SU-DHL-6 (cell line): ENCODE data around the gene KRABD2.

Experiments used
- H2AFZ ChIP-seq: fragments of 200-600 bp; sonication (generic); 2 replicates; pipeline ENCODE4 v1.6.1; 2014; ENCODE audit warnings: low read depth, mild to moderate bottlenecking, moderate library complexity, mixed read lengths, antibody characterized with exemption, low read length; ENCODE audit not compliant: severe bottlenecking
- H3F3A ChIP-seq: fragments of 200-600 bp; shearing (Covaris generic); 2 replicates; pipeline ENCODE4 v1.6.0; 2016; ENCODE audit warnings: antibody characterized with exemption, mild to moderate bottlenecking; ENCODE audit not compliant: insufficient read depth
- H3K27ac ChIP-seq: fragments of 200-600 bp; sonication (generic); 2 replicates; pipeline ENCODE4 v1.5.1; 2016; ENCODE audit warnings: low read depth, mild to moderate bottlenecking, low read length, moderate library complexity, mixed read lengths
- H3K27me3 ChIP-seq: fragments of 200-600 bp; sonication (generic), shearing (Covaris generic); 2 replicates; pipeline ENCODE4 v1.6.0; 2014; ENCODE audit warnings: mild to moderate bottlenecking, low read length
- H3K36me3 ChIP-seq: fragments of 200-600 bp; sonication (generic); 2 replicates; pipeline ENCODE4 v1.6.1; 2014; ENCODE audit warnings: mild to moderate bottlenecking, low read length, mixed read lengths
- H3K4me2 ChIP-seq: fragments of 300-600, 200-600 bp; shearing (Covaris generic), sonication (generic); 2 replicates; pipeline ENCODE4 v1.6.0; 2014; ENCODE audit warnings: low read length, low read depth, mild to moderate bottlenecking; ENCODE audit not compliant: poor library complexity, severe bottlenecking
- H3K4me3 ChIP-seq: fragments of 200-600 bp; sonication (generic); 2 replicates; pipeline ENCODE4 v1.5.1; 2014; ENCODE audit warnings: antibody characterized with exemption, low read length, mild to moderate bottlenecking, mixed read lengths; ENCODE audit not compliant: insufficient read depth, poor library complexity, severe bottlenecking
- H3K79me2 ChIP-seq: fragments of 200-600 bp; sonication (generic); 2 replicates; pipeline ENCODE4 v1.6.1; 2014; ENCODE audit warnings: mild to moderate bottlenecking, low read length, moderate library complexity; ENCODE audit not compliant: insufficient read depth
- H3K9ac ChIP-seq: fragments of 200-600 bp; sonication (generic); 2 replicates; pipeline ENCODE4 v1.7.0; 2014; ENCODE audit warnings: mild to moderate bottlenecking, low read length
- H3K9me2 ChIP-seq: fragments of 200-600 bp; sonication (generic); replicated peaks from 2 replicates; pipeline ENCODE4 v1.6.1; 2014; ENCODE audit warnings: low read length; ENCODE audit not compliant: insufficient read depth
- H3K9me3 ChIP-seq: fragments of 200-600 bp; sonication (generic); 2 replicates; pipeline ENCODE4 v1.6.1; 2014; ENCODE audit warnings: low read length, mixed read lengths; ENCODE audit not compliant: insufficient read depth
- H4K20me1 ChIP-seq: fragments of 200-600 bp; sonication (generic); 2 replicates; pipeline ENCODE4 v1.6.1; 2014; ENCODE audit warnings: low read depth, mild to moderate bottlenecking, antibody characterized with exemption, low read length, moderate library complexity, mixed read lengths
- EZH2phosphoT487 ChIP-seq: fragments of 200-600 bp; sonication (generic), shearing (Covaris generic); conservative IDR thresholded peaks from 2 replicates; pipeline ENCODE4 v1.6.1; 2018; ENCODE audit warnings: mild to moderate bottlenecking, antibody characterized with exemption, low read length, moderate library complexity, mixed read lengths
- TF ChIP-seq, protein P1 (sequence below): fragments of 200-600 bp; sonication (generic); IDR thresholded peaks from one replicate; pipeline ENCODE4 v1.5.1; 2017; ENCODE audit warnings: antibody characterized with exemption, mild to moderate bottlenecking, low read length, moderate library complexity; ENCODE audit not compliant: insufficient read depth, poor library complexity, severe bottlenecking

The KRABD2 gene

DNA sequence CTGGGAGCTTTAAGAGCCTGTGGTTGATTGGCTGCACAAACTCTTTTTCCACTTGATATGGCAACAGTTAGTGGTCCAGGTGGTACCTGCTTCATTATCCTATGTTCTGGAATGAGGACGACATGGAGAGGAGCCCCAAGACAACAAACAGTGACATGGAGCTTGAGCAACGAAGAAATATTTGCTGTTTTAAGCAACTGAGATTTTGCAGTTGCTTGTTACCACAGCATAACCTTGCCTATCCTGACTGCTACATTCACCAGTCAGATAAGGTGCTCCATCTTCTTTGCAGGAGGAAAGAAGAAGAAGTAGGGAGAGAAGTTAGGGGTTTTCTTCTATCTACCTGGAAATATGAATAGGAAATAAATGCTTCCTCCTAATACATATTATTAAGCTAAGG lies 44.4 kb downstream of the KRABD2 start:
- no peak for TF ChIP-seq EZH2phosphoT487
- TF ChIP-seq, protein P1, sequence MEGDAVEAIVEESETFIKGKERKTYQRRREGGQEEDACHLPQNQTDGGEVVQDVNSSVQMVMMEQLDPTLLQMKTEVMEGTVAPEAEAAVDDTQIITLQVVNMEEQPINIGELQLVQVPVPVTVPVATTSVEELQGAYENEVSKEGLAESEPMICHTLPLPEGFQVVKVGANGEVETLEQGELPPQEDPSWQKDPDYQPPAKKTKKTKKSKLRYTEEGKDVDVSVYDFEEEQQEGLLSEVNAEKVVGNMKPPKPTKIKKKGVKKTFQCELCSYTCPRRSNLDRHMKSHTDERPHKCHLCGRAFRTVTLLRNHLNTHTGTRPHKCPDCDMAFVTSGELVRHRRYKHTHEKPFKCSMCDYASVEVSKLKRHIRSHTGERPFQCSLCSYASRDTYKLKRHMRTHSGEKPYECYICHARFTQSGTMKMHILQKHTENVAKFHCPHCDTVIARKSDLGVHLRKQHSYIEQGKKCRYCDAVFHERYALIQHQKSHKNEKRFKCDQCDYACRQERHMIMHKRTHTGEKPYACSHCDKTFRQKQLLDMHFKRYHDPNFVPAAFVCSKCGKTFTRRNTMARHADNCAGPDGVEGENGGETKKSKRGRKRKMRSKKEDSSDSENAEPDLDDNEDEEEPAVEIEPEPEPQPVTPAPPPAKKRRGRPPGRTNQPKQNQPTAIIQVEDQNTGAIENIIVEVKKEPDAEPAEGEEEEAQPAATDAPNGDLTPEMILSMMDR = no peak
- Histone ChIP-seq H3K9ac (no peak overlapping the region), H3K27me3 (no peaks in the 10 kb centered on the region), H3K4me3 (no peak overlapping the region), H3F3A (no peaks in the 10 kb centered on the region), H3K4me2 (no peak overlapping the region), H3K27ac (no peak overlapping the region), H2AFZ (no peak overlapping the region), H3K79me2 (no peaks in the 10 kb centered on the region), H3K36me3 (no peaks in the 10 kb centered on the region), H4K20me1 (no peaks in the 10 kb centered on the region), H3K9me2 (no peaks in the 10 kb centered on the region), H3K9me3 (no peaks in the 10 kb centered on the region)

- no peak overlapping the region for H2AFZ ChIP-seq
- no peaks in the 10 kb centered on the region for H3K79me2 ChIP-seq
- no peak overlapping the region for H3K9ac ChIP-seq
- no peaks in the 10 kb centered on the region for H3K36me3 ChIP-seq
- no peak overlapping the region for H3K4me3 ChIP-seq
- no peak overlapping the region for H3K4me2 ChIP-seq
- no peaks in the 10 kb centered on the region for H3F3A ChIP-seq
- H3K27me3 ChIP-seq = no peaks in the 10 kb centered on the region
- no peaks in the 10 kb centered on the region for H3K9me2 ChIP-seq
- H3K27ac ChIP-seq = no peak overlapping the region
- no peaks in the 10 kb centered on the region for H3K9me3 ChIP-seq
- TF ChIP-seq, protein P1 = no peak
- no peak for TF ChIP-seq EZH2phosphoT487
- no peaks in the 10 kb centered on the region for H4K20me1 ChIP-seq
Measured at GRCh38 chr17:8327303-8327649, 49.2 kb downstream of the KRABD2 start.
